H1 (cell line): ENCODE measurements around the gene FSTL4. TPM values are rescaled to one million over a fixed set of nuclear protein-coding genes. Genes with fewer than 3 reads are reported as not detected.

ENCODE experiments used
- CTCF ChIA-PET: fragments of 300-600 bp; sonication (Branson Sonifier 250); formaldehyde crosslinking; loops from one replicate; lab custom pipeline; 2021; ENCODE audit not compliant: partially characterized antibody; lab: Charles Lee
- POLR2A ChIA-PET: fragments of 300-600 bp; sonication (Branson Sonifier 250); formaldehyde crosslinking; loops from one replicate; lab custom pipeline; 2021; ENCODE audit warnings: inconsistent platforms; ENCODE audit not compliant: partially characterized antibody; lab: Charles Lee
- DNase-seq, 2 experiments: peaks; one replicate each; pipeline versions ENCODE4 v3.0.0 to v3.0.0-alpha.2; 2010 to 2022; ENCODE audit warnings: low spot score in 2 of 2, low read depth in 1 of 2, mixed read lengths in 1 of 2
- FAIRE-seq: peaks from 2 replicates; lab custom pipeline; 2011; peaks lifted over from hg19 to GRCh38; lab: Jason Lieb, UNC
- H2AFZ ChIP-seq: 2 replicates; pipeline ENCODE4 v1.8.1; 2012; ENCODE audit warnings: low read length, inconsistent platforms
- H2AK5ac ChIP-seq: 2 replicates; pipeline ENCODE4 v1.6.1; 2013; ENCODE audit warnings: low read depth, low read length
- H2BK120ac ChIP-seq: replicated peaks from 2 replicates; pipeline ENCODE3; 2013; ENCODE audit warnings: low read depth, low read length, inconsistent platforms
- H2BK12ac ChIP-seq: 2 replicates; pipeline ENCODE4 v1.6.1; 2013; ENCODE audit warnings: low read depth, low read length
- H2BK15ac ChIP-seq: 2 replicates; pipeline ENCODE4 v1.6.1; 2013; ENCODE audit warnings: low read length
- H2BK20ac ChIP-seq: 2 replicates; pipeline ENCODE4 v1.6.1; 2013; ENCODE audit warnings: low read length
- H2BK5ac ChIP-seq: 2 replicates; pipeline ENCODE4 v1.6.1; 2013; ENCODE audit warnings: low read depth, low read length
- H3K14ac ChIP-seq: 2 replicates; pipeline ENCODE4 v1.6.1; 2013; ENCODE audit warnings: inconsistent platforms; ENCODE audit not compliant: insufficient read length
- H3K18ac ChIP-seq: 2 replicates; pipeline ENCODE4 v1.6.1; 2013; ENCODE audit warnings: low read length; ENCODE audit errors: extremely low read depth
- H3K23ac ChIP-seq: 2 replicates; pipeline ENCODE4 v1.6.1; 2013; ENCODE audit warnings: inconsistent platforms; ENCODE audit not compliant: insufficient read length
- H3K23me2 ChIP-seq: 2 replicates; pipeline ENCODE4 v1.6.1; 2013; ENCODE audit warnings: low read depth, low read length
- H3K27ac ChIP-seq: 2 replicates; pipeline ENCODE4 v1.6.1; 2011; ENCODE audit warnings: low read depth, low read length, inconsistent platforms
- H3K27me3 ChIP-seq, 4 experiments: replicated peaks in 1 of 4; 1 replicate in 1 of 4; 2 replicates in 3 of 4; pipeline versions ENCODE4 v1.6.1 to v1.8.1; 2011 to 2013; ENCODE audit warnings: low read length in 3 of 4, mild to moderate bottlenecking in 3 of 4, inconsistent platforms in 2 of 4, mixed read lengths in 2 of 4, moderate library complexity in 1 of 4; ENCODE audit not compliant: control insufficient read depth in 3 of 4, insufficient read depth in 3 of 4; ENCODE audit errors: extremely low read depth in 1 of 4
- H3K36me3 ChIP-seq, 4 experiments: 2 replicates each; pipeline versions ENCODE4 v1.6.1 to v1.8.1; 2011 to 2013; ENCODE audit warnings: mild to moderate bottlenecking in 4 of 4, low read length in 3 of 4, moderate library complexity in 2 of 4, control low read depth in 1 of 4, inconsistent platforms in 1 of 4; ENCODE audit not compliant: insufficient read depth in 4 of 4, control insufficient read depth in 2 of 4
- H3K4ac ChIP-seq: replicated peaks from 2 replicates; pipeline ENCODE3; 2013; ENCODE audit warnings: low read length, low read depth, mixed read lengths, inconsistent platforms; ENCODE audit not compliant: insufficient read length
- H3K4me1 ChIP-seq, 4 experiments: replicated peaks in 1 of 4; 1 replicate in 1 of 4; 2 replicates in 3 of 4; pipeline versions ENCODE4 v1.6.1 to v1.8.1; 2011 to 2013; ENCODE audit warnings: low read length in 3 of 4, inconsistent platforms in 2 of 4, mixed read lengths in 1 of 4; ENCODE audit not compliant: insufficient read depth in 4 of 4, control insufficient read depth in 3 of 4
- H3K4me2 ChIP-seq, 2 experiments: 2 replicates each; pipeline versions ENCODE4 v1.6.1 to v1.8.1; 2011 to 2013; ENCODE audit warnings: low read depth in 2 of 2, low read length in 2 of 2, control low read depth in 1 of 2, inconsistent platforms in 1 of 2, mild to moderate bottlenecking in 1 of 2; ENCODE audit not compliant: insufficient read depth in 1 of 2
- H3K4me3 ChIP-seq, 4 experiments: fragments of 200-600, 300-600 bp in 1 of 4; sonication (generic), shearing (Covaris generic), sonication (Bioruptor Twin) in 1 of 4; 2 replicates each; pipeline versions ENCODE4 v1.5.1 to v1.8.1; 2011 to 2016; ENCODE audit warnings: low read length in 4 of 4, low read depth in 3 of 4, control low read depth in 2 of 4, inconsistent platforms in 2 of 4, mild to moderate bottlenecking in 2 of 4, mixed read lengths in 1 of 4, moderate library complexity in 1 of 4; ENCODE audit not compliant: insufficient read depth in 2 of 4; ENCODE audit errors: extremely low read depth in 1 of 4
- H3K56ac ChIP-seq: replicated peaks from 2 replicates; pipeline ENCODE3; 2013; ENCODE audit warnings: low read depth, mild to moderate bottlenecking, mixed read lengths, low read length, inconsistent platforms; ENCODE audit not compliant: insufficient read length
- H3K79me1 ChIP-seq: 2 replicates; pipeline ENCODE4 v1.6.1; 2013; ENCODE audit warnings: low read depth, low read length, control low read depth
- H3K79me2 ChIP-seq, 2 experiments: 2 replicates each; pipeline versions ENCODE4 v1.6.1 to v1.8.1; 2012 to 2013; ENCODE audit warnings: low read length in 2 of 2, mild to moderate bottlenecking in 2 of 2, inconsistent platforms in 1 of 2; ENCODE audit not compliant: insufficient read depth in 2 of 2, control insufficient read depth in 1 of 2
- H3K9ac ChIP-seq, 4 experiments: replicated peaks in 1 of 4; 1 replicate in 1 of 4; 2 replicates in 3 of 4; pipeline versions ENCODE4 v1.6.1 to v1.8.1; 2011 to 2013; ENCODE audit warnings: low read depth in 3 of 4, low read length in 3 of 4, control low read depth in 2 of 4, mild to moderate bottlenecking in 2 of 4, moderate library complexity in 2 of 4, inconsistent platforms in 1 of 4; ENCODE audit errors: extremely low read depth in 1 of 4
- H3K9me3 ChIP-seq, 2 experiments: 2 replicates each; pipeline versions ENCODE4 v1.6.1 to v1.8.1; 2012 to 2013; ENCODE audit warnings: mild to moderate bottlenecking in 2 of 2, moderate library complexity in 2 of 2, control low read depth in 1 of 2, inconsistent platforms in 1 of 2, low read depth in 1 of 2, low read length in 1 of 2, mixed read lengths in 1 of 2; ENCODE audit not compliant: insufficient read depth in 2 of 2
- H4K20me1 ChIP-seq, 2 experiments: replicated peaks in 1 of 2; 2 replicates each; pipeline versions ENCODE3 to v1.8.1; 2011 to 2013; ENCODE audit warnings: inconsistent platforms in 2 of 2, low read length in 2 of 2, mild to moderate bottlenecking in 1 of 2; ENCODE audit not compliant: insufficient read depth in 2 of 2, control insufficient read depth in 1 of 2
- H4K5ac ChIP-seq: 2 replicates; pipeline ENCODE4 v1.6.1; 2013; ENCODE audit warnings: low read length, low read depth, mixed read lengths, inconsistent platforms; ENCODE audit not compliant: insufficient read length
- H4K8ac ChIP-seq: 2 replicates; pipeline ENCODE4 v1.8.0; 2013; ENCODE audit warnings: mild to moderate bottlenecking, moderate library complexity, low read length, inconsistent platforms; ENCODE audit not compliant: insufficient read depth; ENCODE audit errors: extremely low read depth
- H4K91ac ChIP-seq: replicated peaks from 2 replicates; pipeline ENCODE3; 2013; ENCODE audit warnings: low read length, mixed read lengths, inconsistent platforms; ENCODE audit not compliant: insufficient read length
- EZH2 ChIP-seq: fragments of 200-600 bp; sonication (generic); IDR thresholded peaks from 2 replicates; pipeline ENCODE4 v1.7.1; 2012; ENCODE audit warnings: low read depth, mild to moderate bottlenecking, moderate library complexity, low read length, inconsistent platforms; ENCODE audit not compliant: severe bottlenecking
- WGBS, 2 experiments: shearing (Covaris generic) in 1 of 2; methylation state at CpG; one replicate each; pipeline versions ENCODE4 v1.1.6 to v1.1.7; 2013 to 2015; ENCODE audit warnings: low lambda C conversion rate in 2 of 2, mixed read lengths in 2 of 2, inconsistent platforms in 1 of 2, low coverage in 1 of 2, missing lambda C conversion rate in 1 of 2; ENCODE audit not compliant: insufficient replicate concordance in 2 of 2, insufficient coverage in 1 of 2, insufficient read length in 1 of 2; ENCODE audit errors: extremely low coverage in 1 of 2, missing lambda C conversion rate in 1 of 2; 5-methylcytosine and 5-hydroxymethylcytosine counted together
- polyA plus RNA-seq, 7 experiments: library from polyadenylated mRNA; depleted of rRNA in 3 of 7; stranded (reverse) in 5 of 7; unstranded in 2 of 7; fragments of >200 nt in 5 of 7; fragments of 200-250 nt in 2 of 7; gene quantifications; 1 replicate in 5 of 7; 2 replicates in 1 of 7; 4 replicates in 1 of 7; pipeline versions ENCODE4 v1.2.1 to v1.2.3, GENCODE V29; 2011 to 2013; ENCODE audit warnings: missing spikeins in 2 of 7, mixed read lengths in 2 of 7
- total RNA-seq: library from RNA; stranded (reverse); fragmentation: NEBNext Ultra II Directional; extraction: Animal tissue kit (Norgen Biotek cat#: 25700); gene quantifications from 2 replicates; pipeline ENCODE4 v1.2.1, GENCODE V29; 2021

FSTL4 gene
- total and polyA plus RNA-seq, 2 of the 8 experiments (the other 6 are each of a cell fraction or from before 2014, with no cell fraction given) = 3.1 to 4.1 TPM

GRCh38 chr5:133470841-133471240 lies 141.5 kb downstream of the FSTL4 start:
- Histone ChIP-seq H2AFZ (no peak overlapping the region), H3K27ac (no peak overlapping the region), H2BK120ac (no peak overlapping the region), H2BK15ac (no peak overlapping the region), H3K27me3 (no peaks in the 10 kb centered on the region; a peak in 1 of 7 replicates), H4K20me1 (peaks cover 0 to 4% of the 10 kb centered on the region in 2 experiments), H2AK5ac (no peak overlapping the region), H2BK20ac (no peak overlapping the region), H3K9me3 (no peaks in the 10 kb centered on the region), H4K91ac (no peak overlapping the region), H3K23me2 (peaks cover 6% of the 10 kb centered on the region; the same call in 1 of the 2 replicates), H2BK5ac (no peak overlapping the region), H3K4me3 (no peak overlapping the region), H2BK12ac (no peak overlapping the region), H3K79me2 (no peaks in the 10 kb centered on the region), H3K4ac (no peak overlapping the region), H3K79me1 (peaks cover 3% of the 10 kb centered on the region; the same call in 1 of the 2 replicates), H3K56ac (no peak overlapping the region), H3K4me1 (peaks cover 0 to 14% (median 6%) of the 10 kb centered on the region in 4 experiments; a peak in 5 of 7 replicates), H3K4me2 (no peak overlapping the region), H3K9ac (no peak overlapping the region), H3K36me3 (no peaks in the 10 kb centered on the region), H4K5ac (no peak overlapping the region), H3K18ac (no peak overlapping the region), H3K23ac (no peak overlapping the region), H3K14ac (no peak overlapping the region), H4K8ac (no peak overlapping the region)
- 89% methylated on average over 3 of the region's 3 CpGs; no CpG with 5 or more reads in 1 of the 2 experiments for WGBS, 2 experiments
- ChIA-PET CTCF (interaction anchor here (0.7 to 2.9 kb wide), 7 partner anchors 10 to 474 kb away, joined by 3 to 17 read pairs (median 3); no protein-coding TSS in a partner anchor), POLR2A (no interaction called here)
- TF ChIP-seq EZH2 = no peak
- FAIRE-seq (no peak), DNase-seq (no peak)
